Measurements from ENCODE around the gene XPC. TPM values are rescaled to one million over a fixed set of nuclear protein-coding genes. Genes with fewer than 3 reads are reported as not detected.

Gene XPC
- polyA plus RNA-seq, 1 of the 3 experiments (the other 2 are of a cell fraction) = 50.0 TPM

GRCh38 chr3:14097616-14098391 lies 80.6 kb downstream of the XPC start:
- no peaks in the 10 kb centered on the region for H3K36me3 ChIP-seq (replicated peaks in 1 of 2; ENCODE audit: control insufficient read depth in 1 of 2, insufficient read depth in 2 of 2, low read length in 1 of 2)
- H3K27ac ChIP-seq (ENCODE audit: low read depth in 2 of 2, low read length in 1 of 2) = no peak overlapping the region
- H3K79me2 ChIP-seq (ENCODE audit: insufficient read depth) = no peaks in the 10 kb centered on the region
- no peak overlapping the region for H3K9ac ChIP-seq
- no peak for DNase-seq
- no peaks in the 10 kb centered on the region for H3K27me3 ChIP-seq (ENCODE audit: insufficient read depth)
- H3K4me3 ChIP-seq (ENCODE audit: low read depth in 2 of 2, low read length in 1 of 2) = no peak overlapping the region
- no peak for TF ChIP-seq ZBTB33 (IDR thresholded peaks at IDR 0.05; ENCODE audit: borderline replicate concordance, low read depth)
- no peak for TF ChIP-seq GATA2 (CRISPR knock-in tag; IDR thresholded peaks at IDR 0.05)
- TF ChIP-seq MEF2A (IDR thresholded peaks at IDR 0.05; ENCODE audit: borderline replicate concordance, low read depth) = no peak
- no peaks in the 10 kb centered on the region for H3K9me2 ChIP-seq
- H3F3A ChIP-seq (replicated peaks; ENCODE audit: insufficient read depth) = no peaks in the 10 kb centered on the region
- no peaks in the 10 kb centered on the region for H3K9me3 ChIP-seq
- 24% methylated on average over 5 of the region's 5 CpGs for WGBS (ENCODE audit: low lambda C conversion rate)
- CTCF ChIA-PET = interaction anchor here (1.0 kb wide), 1 partner anchor 106 kb away, joined by 3 read pairs; no protein-coding TSS in a partner anchor
- H3K4me1 ChIP-seq (ENCODE audit: control insufficient read depth in 1 of 2, insufficient read depth in 2 of 2, low read depth in 1 of 2, low read length in 1 of 2) = no peaks in the 10 kb centered on the region
- POLR2A ChIA-PET = no interaction called here
- no peak overlapping the region for H3K4me2 ChIP-seq
- H2AFZ ChIP-seq (ENCODE audit: low read depth) = no peak overlapping the region
- H4K20me1 ChIP-seq (ENCODE audit: insufficient read depth) = no peaks in the 10 kb centered on the region

GRCh38 chr3:14096742-14097141 lies 81.7 kb downstream of the XPC start:
- Histone ChIP-seq H3K4me2 (no peak overlapping the region), H3K79me2 (ENCODE audit: insufficient read depth) (no peaks in the 10 kb centered on the region), H3K9me2 (no peaks in the 10 kb centered on the region), H3K4me1 (ENCODE audit: control insufficient read depth in 1 of 2, insufficient read depth in 2 of 2, low read depth in 1 of 2, low read length in 1 of 2) (no peaks in the 10 kb centered on the region), H2AFZ (ENCODE audit: low read depth) (no peak overlapping the region), H3K27ac (ENCODE audit: low read depth in 2 of 2, low read length in 1 of 2) (no peak overlapping the region), H3K9ac (no peak overlapping the region), H4K20me1 (ENCODE audit: insufficient read depth) (no peaks in the 10 kb centered on the region), H3K27me3 (ENCODE audit: insufficient read depth) (no peaks in the 10 kb centered on the region), H3F3A (replicated peaks; ENCODE audit: insufficient read depth) (no peaks in the 10 kb centered on the region), H3K9me3 (no peaks in the 10 kb centered on the region), H3K4me3 (ENCODE audit: low read depth in 2 of 2, low read length in 1 of 2) (no peak overlapping the region), H3K36me3 (replicated peaks in 1 of 2; ENCODE audit: control insufficient read depth in 1 of 2, insufficient read depth in 2 of 2, low read length in 1 of 2) (no peaks in the 10 kb centered on the region)
- no peak for DNase-seq
- ChIA-PET POLR2A (no interaction called here), CTCF (interaction anchor here (1.0 kb wide), 1 partner anchor 107 kb away, joined by 3 read pairs; no protein-coding TSS in a partner anchor)
- WGBS (ENCODE audit: low lambda C conversion rate) = 88% methylated on average over 2 of the region's 3 CpGs
- TF ChIP-seq YY1 (IDR thresholded peaks at IDR 0.05; ENCODE audit: low read depth) (no peak), RXRA (IDR thresholded peaks at IDR 0.05; ENCODE audit: borderline replicate concordance, low read depth) (no peak), POLR2AphosphoS5 (IDR thresholded peaks at IDR 0.05; ENCODE audit: low read depth, low read length) (no peak), JUND (IDR thresholded peaks at IDR 0.05) (no peak), EP300 (IDR thresholded peaks at IDR 0.05; ENCODE audit: borderline replicate concordance in 1 of 2, low read depth in 1 of 2, low read length in 1 of 2) (no peak), MXI1 (IDR thresholded peaks at IDR 0.05; ENCODE audit: low read depth, low read length) (no peak), RCOR1 (IDR thresholded peaks at IDR 0.05; ENCODE audit: low read length) (no peak), FOSL2 (IDR thresholded peaks at IDR 0.05; ENCODE audit: borderline replicate concordance, low read depth) (no peak), TCF12 (IDR thresholded peaks at IDR 0.05) (no peak), FOXJ3 (CRISPR knock-in tag; IDR thresholded peaks at IDR 0.05) (no peak), RFX5 (IDR thresholded peaks at IDR 0.05; ENCODE audit: low read length) (no peak), GABPA (IDR thresholded peaks at IDR 0.05; ENCODE audit: low read depth) (no peak), USF2 (IDR thresholded peaks at IDR 0.05; ENCODE audit: borderline replicate concordance, low read depth, low read length) (no peak), CHD2 (IDR thresholded peaks at IDR 0.05; ENCODE audit: low read length, partially characterized antibody) (no peak), REST (IDR thresholded peaks at IDR 0.05; ENCODE audit: low read depth, low read length) (no peak), MEF2A (IDR thresholded peaks at IDR 0.05; ENCODE audit: borderline replicate concordance, low read depth) (no peak)
- TF ChIP-seq, protein P1, sequence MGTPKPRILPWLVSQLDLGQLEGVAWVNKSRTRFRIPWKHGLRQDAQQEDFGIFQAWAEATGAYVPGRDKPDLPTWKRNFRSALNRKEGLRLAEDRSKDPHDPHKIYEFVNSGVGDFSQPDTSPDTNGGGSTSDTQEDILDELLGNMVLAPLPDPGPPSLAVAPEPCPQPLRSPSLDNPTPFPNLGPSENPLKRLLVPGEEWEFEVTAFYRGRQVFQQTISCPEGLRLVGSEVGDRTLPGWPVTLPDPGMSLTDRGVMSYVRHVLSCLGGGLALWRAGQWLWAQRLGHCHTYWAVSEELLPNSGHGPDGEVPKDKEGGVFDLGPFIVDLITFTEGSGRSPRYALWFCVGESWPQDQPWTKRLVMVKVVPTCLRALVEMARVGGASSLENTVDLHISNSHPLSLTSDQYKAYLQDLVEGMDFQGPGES (IDR thresholded peaks at IDR 0.05; ENCODE audit: low read depth, low read length) = no peak

Data from SK-N-SH (cell line).